GM12864 (cell line): ENCODE measurements around the gene GPR15LG.
A peak's percentile ranks its signal among the peaks of the same experiment; 100 is the strongest.
"Not testable (repeated sequence)": the region's sequence is repeated elsewhere in the genome, so short reads cannot be mapped to it uniquely, and the experiment has no call there.

Experiments
- DNase-seq: peaks from one replicate; pipeline ENCODE4 v3.0.0-alpha.2; 2011; ENCODE audit warnings: low read depth
- H3K4me3 ChIP-seq: 2 replicates; pipeline ENCODE4 v1.5.1; 2011; ENCODE audit warnings: mild to moderate bottlenecking, low read depth, low read length, control low read depth
- CTCF ChIP-seq: IDR thresholded peaks from 2 replicates; pipeline ENCODE4 v1.5.1; 2011; ENCODE audit warnings: low read depth, mild to moderate bottlenecking, moderate library complexity, low read length, control low read depth, inconsistent platforms; ENCODE audit errors: missing control alignments

Gene GPR15LG

GRCh38 chr10:84140036-84140379 is 33.6 kb upstream of the GPR15LG start:
- no peak for TF ChIP-seq CTCF
- DNase-seq, result no peak
- peak overlapping the region; percentile 99 for H3K4me3 ChIP-seq

- no peak for TF ChIP-seq CTCF
- no peak for DNase-seq
- H3K4me3 ChIP-seq, result no peak overlapping the region
These were observed 26.3 kb upstream of the GPR15LG start for GRCh38 chr10:84147347-84147746.

- peak; percentile 60 for TF ChIP-seq CTCF
- H3K4me3 ChIP-seq, DNase-seq: not testable (repeated sequence)
These were observed 25.5 kb upstream of the GPR15LG start for GRCh38 chr10:84148006-84148597.

- TF ChIP-seq CTCF, result no peak
- no peak overlapping the region for H3K4me3 ChIP-seq
- no peak for DNase-seq
These were observed 23.7 kb upstream of the GPR15LG start for GRCh38 chr10:84149854-84150253.

- TF ChIP-seq CTCF, result no peak
- no peak overlapping the region for H3K4me3 ChIP-seq
- no peak for DNase-seq
These were observed 20.8 kb upstream of the GPR15LG start for GRCh38 chr10:84152769-84153168.

GRCh38 chr10:84155521-84155920 is 18.1 kb upstream of the GPR15LG start:
- no peak overlapping the region for H3K4me3 ChIP-seq
- TF ChIP-seq CTCF, result no peak
- DNase-seq, result no peak

GRCh38 chr10:84156009-84156408 is 17.6 kb upstream of the GPR15LG start:
- no peak for TF ChIP-seq CTCF
- no peak for DNase-seq
- H3K4me3 ChIP-seq, result no peak overlapping the region
